ENCODE data around the gene KNDC1. TPM values are rescaled to one million over a fixed set of nuclear protein-coding genes. Genes with fewer than 3 reads are reported as not detected.

Gene KNDC1
- polyA plus RNA-seq, 1 donor (not counting 4 experiments of a cell fraction or from before 2014, with no cell fraction given), result 0.20 TPM

DNA sequence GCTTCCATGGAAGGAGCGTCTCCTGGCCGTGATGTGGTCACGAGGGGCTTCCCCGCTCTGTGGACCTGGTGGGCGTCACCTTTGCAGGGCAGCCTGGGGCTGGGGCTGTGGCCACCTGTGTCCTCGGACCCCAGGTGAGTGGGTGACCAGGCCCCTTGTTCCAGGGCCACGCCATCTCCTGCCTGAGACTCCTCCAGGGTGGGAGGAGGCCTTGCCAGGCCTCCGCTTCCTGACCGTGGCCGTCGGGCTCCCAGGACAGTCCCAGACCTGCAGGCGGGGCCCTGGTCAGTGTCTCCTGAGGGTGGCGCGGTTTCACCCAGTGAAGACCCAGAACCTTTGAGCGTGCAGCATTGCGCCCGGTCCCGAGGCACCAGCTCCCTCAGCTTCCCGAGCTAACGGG, 49.6 kb downstream of the KNDC1 start:
- no peak overlapping the region for H2AFZ ChIP-seq (ENCODE audit: control insufficient read depth, low read length)
- H3K27me3 ChIP-seq (ENCODE audit: control insufficient read depth, extremely low read depth, insufficient read depth, low read length), result peaks cover 13% of the 10 kb centered on the region
- H3K4me1 ChIP-seq (ENCODE audit: control insufficient read depth, extremely low read depth, insufficient read depth, low read length), result no peaks in the 10 kb centered on the region
- H3K4me2 ChIP-seq (ENCODE audit: control insufficient read depth, extremely low read depth, insufficient read depth, low read depth, low read length), result no peak overlapping the region
- dilution Hi-C loops (cut with MboI; ENCODE audit: extremely low pct_ligation_motif_present, low sequenced_read_pairs), result no loop called here
- no peaks in the 10 kb centered on the region for H3K36me3 ChIP-seq (ENCODE audit: control insufficient read depth in 2 of 2, extremely low read depth in 1 of 2, insufficient read depth in 2 of 2, low read length in 2 of 2)
- H4K20me1 ChIP-seq (ENCODE audit: control insufficient read depth, extremely low read depth, insufficient read depth, low read length), result no peaks in the 10 kb centered on the region
- DNase-seq (ENCODE audit: low read depth, low spot score) (no peak), FAIRE-seq (no peak)
- H3K9me1 ChIP-seq (ENCODE audit: control insufficient read depth, extremely low read depth, insufficient read depth, low read length), result no peaks in the 10 kb centered on the region
- H3K9me3 ChIP-seq (ENCODE audit: control insufficient read depth, low read depth, low read length), result no peaks in the 10 kb centered on the region
- no peak overlapping the region for H3K27ac ChIP-seq (ENCODE audit: control insufficient read depth, insufficient read depth, low read length)
- TF ChIP-seq, protein P1, sequence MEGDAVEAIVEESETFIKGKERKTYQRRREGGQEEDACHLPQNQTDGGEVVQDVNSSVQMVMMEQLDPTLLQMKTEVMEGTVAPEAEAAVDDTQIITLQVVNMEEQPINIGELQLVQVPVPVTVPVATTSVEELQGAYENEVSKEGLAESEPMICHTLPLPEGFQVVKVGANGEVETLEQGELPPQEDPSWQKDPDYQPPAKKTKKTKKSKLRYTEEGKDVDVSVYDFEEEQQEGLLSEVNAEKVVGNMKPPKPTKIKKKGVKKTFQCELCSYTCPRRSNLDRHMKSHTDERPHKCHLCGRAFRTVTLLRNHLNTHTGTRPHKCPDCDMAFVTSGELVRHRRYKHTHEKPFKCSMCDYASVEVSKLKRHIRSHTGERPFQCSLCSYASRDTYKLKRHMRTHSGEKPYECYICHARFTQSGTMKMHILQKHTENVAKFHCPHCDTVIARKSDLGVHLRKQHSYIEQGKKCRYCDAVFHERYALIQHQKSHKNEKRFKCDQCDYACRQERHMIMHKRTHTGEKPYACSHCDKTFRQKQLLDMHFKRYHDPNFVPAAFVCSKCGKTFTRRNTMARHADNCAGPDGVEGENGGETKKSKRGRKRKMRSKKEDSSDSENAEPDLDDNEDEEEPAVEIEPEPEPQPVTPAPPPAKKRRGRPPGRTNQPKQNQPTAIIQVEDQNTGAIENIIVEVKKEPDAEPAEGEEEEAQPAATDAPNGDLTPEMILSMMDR (optimal IDR thresholded peaks at IDR 0.05 in 1 of 3, IDR thresholded peaks at IDR 0.05 in 1 of 3, conservative IDR thresholded peaks at IDR 0.05 in 1 of 3; ENCODE audit: extremely low read depth in 1 of 3, insufficient read depth in 2 of 3, low read length in 3 of 3), result no peak
- no peak for TF ChIP-seq EZH2 (IDR thresholded peaks at IDR 0.05; ENCODE audit: low read length)
- no peak overlapping the region for H3K9ac ChIP-seq (ENCODE audit: control insufficient read depth, extremely low read depth, insufficient read depth, low read length)
- H3K79me2 ChIP-seq (ENCODE audit: control insufficient read depth, insufficient read depth, low read length), result no peaks in the 10 kb centered on the region
- no peak overlapping the region for H3K4me3 ChIP-seq (ENCODE audit: control insufficient read depth in 2 of 3, extremely low read depth in 1 of 3, insufficient read depth in 2 of 3, low read depth in 1 of 3, low read length in 3 of 3)

GRCh38 chr10:133210398-133211140, 50.5 kb downstream of the KNDC1 start:
- Histone ChIP-seq H3K9me1 (ENCODE audit: control insufficient read depth, extremely low read depth, insufficient read depth, low read length) (no peaks in the 10 kb centered on the region), H3K4me3 (ENCODE audit: control insufficient read depth in 2 of 3, extremely low read depth in 1 of 3, insufficient read depth in 2 of 3, low read depth in 1 of 3, low read length in 3 of 3) (no peak overlapping the region), H4K20me1 (ENCODE audit: control insufficient read depth, extremely low read depth, insufficient read depth, low read length) (no peaks in the 10 kb centered on the region), H3K27me3 (ENCODE audit: control insufficient read depth, extremely low read depth, insufficient read depth, low read length) (peaks cover 13% of the 10 kb centered on the region), H3K4me2 (ENCODE audit: control insufficient read depth, extremely low read depth, insufficient read depth, low read depth, low read length) (no peak overlapping the region), H3K27ac (ENCODE audit: control insufficient read depth, insufficient read depth, low read length) (no peak overlapping the region), H3K9me3 (ENCODE audit: control insufficient read depth, low read depth, low read length) (no peaks in the 10 kb centered on the region), H3K4me1 (ENCODE audit: control insufficient read depth, extremely low read depth, insufficient read depth, low read length) (no peaks in the 10 kb centered on the region), H2AFZ (ENCODE audit: control insufficient read depth, low read length) (no peak overlapping the region), H3K9ac (ENCODE audit: control insufficient read depth, extremely low read depth, insufficient read depth, low read length) (no peak overlapping the region), H3K79me2 (ENCODE audit: control insufficient read depth, insufficient read depth, low read length) (no peaks in the 10 kb centered on the region), H3K36me3 (ENCODE audit: control insufficient read depth in 2 of 2, extremely low read depth in 1 of 2, insufficient read depth in 2 of 2, low read length in 2 of 2) (no peaks in the 10 kb centered on the region)
- no peak for TF ChIP-seq EZH2 (IDR thresholded peaks at IDR 0.05; ENCODE audit: low read length)
- TF ChIP-seq, protein P1 (optimal IDR thresholded peaks at IDR 0.05 in 1 of 3, IDR thresholded peaks at IDR 0.05 in 1 of 3, conservative IDR thresholded peaks at IDR 0.05 in 1 of 3; ENCODE audit: extremely low read depth in 1 of 3, insufficient read depth in 2 of 3, low read length in 3 of 3), result no peak
- FAIRE-seq (no peak), DNase-seq (ENCODE audit: low read depth, low spot score) (no peak)
- dilution Hi-C loops (cut with MboI; ENCODE audit: extremely low pct_ligation_motif_present, low sequenced_read_pairs), result no loop called here
